ENCODE data around the gene DHFR2. TPM values are rescaled to one million over a fixed set of nuclear protein-coding genes. Genes with fewer than 3 reads are reported as not detected.

DHFR2 gene
- total RNA-seq, 1 experiment from 2014 or later = 3.4 TPM

DNA sequence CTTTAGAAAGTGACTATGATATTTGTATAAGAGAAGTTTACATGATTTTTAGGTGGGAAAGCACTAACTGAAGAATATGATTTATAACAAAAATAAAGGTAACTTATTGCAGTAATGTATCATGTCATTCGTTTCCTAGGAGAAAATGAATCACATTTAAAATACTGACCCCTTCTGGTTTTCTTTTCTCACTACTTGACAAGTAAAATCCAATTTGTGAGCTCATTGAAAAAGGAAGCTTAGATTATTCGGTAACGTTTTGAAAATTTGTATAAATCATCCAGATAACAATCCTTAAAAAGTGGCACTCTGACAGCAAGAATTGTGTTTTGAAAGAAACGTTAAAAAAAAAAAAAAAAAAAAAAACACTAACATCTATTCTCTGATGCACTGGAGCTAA is 39.1 kb upstream of the DHFR2 start:
- Mint-ChIP-seq H3K36me3 (ENCODE audit: insufficient read depth, unreplicated experiment) (peaks cover 29% of the 10 kb centered on the region), H3K9me3 (ENCODE audit: unreplicated experiment) (no peaks in the 10 kb centered on the region), H3K27me3 (ENCODE audit: insufficient read depth, unreplicated experiment) (no peaks in the 10 kb centered on the region), H3K4me1 (ENCODE audit: insufficient read depth, unreplicated experiment) (no peaks in the 10 kb centered on the region), H3K4me3 (ENCODE audit: unreplicated experiment) (no peak overlapping the region), H3K27ac (ENCODE audit: low read depth, unreplicated experiment) (no peak overlapping the region)
- BruUV-seq (replicated peaks) = no TSS peak
- ChIA-PET CTCF (interaction anchor here (0.6 to 0.9 kb wide), 4 partner anchors 10 to 217 kb away, joined by 3 to 4 read pairs (median 4); no protein-coding TSS in a partner anchor), POLR2A (no interaction called here)
- DNase-seq (ENCODE audit: unreplicated experiment) = peak; percentile 18
- TF ChIP-seq, protein P1, sequence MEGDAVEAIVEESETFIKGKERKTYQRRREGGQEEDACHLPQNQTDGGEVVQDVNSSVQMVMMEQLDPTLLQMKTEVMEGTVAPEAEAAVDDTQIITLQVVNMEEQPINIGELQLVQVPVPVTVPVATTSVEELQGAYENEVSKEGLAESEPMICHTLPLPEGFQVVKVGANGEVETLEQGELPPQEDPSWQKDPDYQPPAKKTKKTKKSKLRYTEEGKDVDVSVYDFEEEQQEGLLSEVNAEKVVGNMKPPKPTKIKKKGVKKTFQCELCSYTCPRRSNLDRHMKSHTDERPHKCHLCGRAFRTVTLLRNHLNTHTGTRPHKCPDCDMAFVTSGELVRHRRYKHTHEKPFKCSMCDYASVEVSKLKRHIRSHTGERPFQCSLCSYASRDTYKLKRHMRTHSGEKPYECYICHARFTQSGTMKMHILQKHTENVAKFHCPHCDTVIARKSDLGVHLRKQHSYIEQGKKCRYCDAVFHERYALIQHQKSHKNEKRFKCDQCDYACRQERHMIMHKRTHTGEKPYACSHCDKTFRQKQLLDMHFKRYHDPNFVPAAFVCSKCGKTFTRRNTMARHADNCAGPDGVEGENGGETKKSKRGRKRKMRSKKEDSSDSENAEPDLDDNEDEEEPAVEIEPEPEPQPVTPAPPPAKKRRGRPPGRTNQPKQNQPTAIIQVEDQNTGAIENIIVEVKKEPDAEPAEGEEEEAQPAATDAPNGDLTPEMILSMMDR (IDR thresholded peaks at IDR 0.05; ENCODE audit: unreplicated experiment) = no peak
- intact Hi-C loops (cut with micrococcal nuclease) = no loop called here

DNA sequence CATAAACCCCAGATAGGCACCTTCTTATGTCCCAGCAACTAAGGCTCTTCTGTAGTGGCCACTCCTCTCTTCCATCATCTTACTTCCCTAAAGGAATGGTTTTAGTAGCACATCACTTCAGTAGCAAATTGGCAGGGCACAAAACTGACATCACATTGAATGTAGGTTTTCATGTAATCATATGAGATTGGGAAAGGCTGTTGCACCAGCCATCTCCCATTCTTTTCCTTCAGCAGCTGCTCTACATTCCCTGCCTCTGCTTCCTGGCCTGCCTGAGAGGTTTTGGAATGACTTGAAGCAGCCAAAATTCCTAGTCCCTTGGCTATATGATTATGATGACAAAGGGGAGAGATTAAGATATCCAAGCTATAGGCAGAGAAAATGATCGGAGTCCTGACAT is 36.6 kb upstream of the DHFR2 start:
- intact Hi-C loops (cut with micrococcal nuclease) = no loop called here
- no peak overlapping the region for H3K4me3 Mint-ChIP-seq (ENCODE audit: unreplicated experiment)
- TF ChIP-seq, protein P1 (IDR thresholded peaks at IDR 0.05; ENCODE audit: unreplicated experiment) = no peak
- H3K27ac Mint-ChIP-seq (ENCODE audit: low read depth, unreplicated experiment) = no peak overlapping the region
- no peaks in the 10 kb centered on the region for H3K9me3 Mint-ChIP-seq (ENCODE audit: unreplicated experiment)
- ChIA-PET CTCF (interaction anchor here (1.6 kb wide), 1 partner anchor 10 kb away, joined by 3 read pairs; no protein-coding TSS in a partner anchor), POLR2A (no interaction called here)
- H3K27me3 Mint-ChIP-seq (ENCODE audit: insufficient read depth, unreplicated experiment) = no peaks in the 10 kb centered on the region
- no TSS peak for BruUV-seq (replicated peaks)
- H3K4me1 Mint-ChIP-seq (ENCODE audit: insufficient read depth, unreplicated experiment) = no peaks in the 10 kb centered on the region
- peaks cover 45% of the 10 kb centered on the region for H3K36me3 Mint-ChIP-seq (ENCODE audit: insufficient read depth, unreplicated experiment)
- no peak for DNase-seq (ENCODE audit: unreplicated experiment)

DNA sequence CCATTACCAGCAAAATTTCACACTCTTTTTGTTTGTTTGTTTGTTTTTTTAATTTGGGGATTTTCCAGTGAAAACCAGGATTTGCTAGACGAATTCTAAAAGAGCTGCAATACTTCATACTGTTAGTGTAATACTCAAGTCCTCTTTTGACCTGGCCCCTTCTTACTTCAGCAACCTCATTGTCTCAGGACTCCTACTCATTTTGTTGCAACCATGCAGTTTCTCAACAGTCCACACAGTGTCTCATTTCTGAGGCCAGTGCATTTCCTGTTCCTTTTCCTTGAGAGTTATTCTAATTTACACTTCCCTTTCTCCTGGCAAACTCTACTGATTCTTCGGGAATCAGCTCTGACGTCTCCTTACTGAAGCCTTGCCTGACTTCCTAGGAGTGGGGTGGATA is 35.7 kb upstream of the DHFR2 start:
- CTCF ChIA-PET = interaction anchor here (1.6 kb wide), 1 partner anchor 9 kb away, joined by 3 read pairs; no protein-coding TSS in a partner anchor
- DNase-seq (ENCODE audit: unreplicated experiment) = peak; percentile 22
- POLR2A ChIA-PET = interaction anchor here (0.6 kb wide), 1 partner anchor 153 kb away, joined by 3 read pairs; no protein-coding TSS in a partner anchor
- Mint-ChIP-seq H3K27me3 (ENCODE audit: insufficient read depth, unreplicated experiment) (no peaks in the 10 kb centered on the region), H3K27ac (ENCODE audit: low read depth, unreplicated experiment) (peak overlapping the region; percentile 0), H3K9me3 (ENCODE audit: unreplicated experiment) (no peaks in the 10 kb centered on the region), H3K36me3 (ENCODE audit: insufficient read depth, unreplicated experiment) (peaks cover 46% of the 10 kb centered on the region), H3K4me3 (ENCODE audit: unreplicated experiment) (no peak overlapping the region), H3K4me1 (ENCODE audit: insufficient read depth, unreplicated experiment) (no peaks in the 10 kb centered on the region)
- no TSS peak for BruUV-seq (replicated peaks)
- intact Hi-C loops (cut with micrococcal nuclease) = no loop called here
- TF ChIP-seq, protein P1 (IDR thresholded peaks at IDR 0.05; ENCODE audit: unreplicated experiment) = no peak

DNA sequence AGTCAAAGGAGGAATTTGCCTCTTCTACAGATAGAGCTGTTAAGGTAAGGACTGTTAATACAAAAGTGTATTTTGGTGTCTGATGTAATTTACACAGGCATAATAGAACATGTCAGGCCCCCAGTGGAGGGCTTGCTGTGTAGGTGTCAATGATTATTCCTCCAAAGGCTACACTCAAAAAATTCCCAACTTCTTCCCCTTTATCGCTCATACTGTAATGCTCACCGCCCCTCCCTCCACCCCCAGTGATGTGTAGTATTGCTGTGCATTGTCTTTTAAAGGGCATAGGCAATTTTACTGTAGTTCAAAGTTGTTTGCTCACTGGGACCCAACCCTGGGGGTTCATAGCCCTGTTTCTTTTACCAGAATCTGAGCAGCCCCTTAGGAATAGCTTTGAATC is 32.4 kb upstream of the DHFR2 start:
- no peaks in the 10 kb centered on the region for H3K4me1 Mint-ChIP-seq (ENCODE audit: insufficient read depth, unreplicated experiment)
- POLR2A ChIA-PET = no interaction called here

More for the DNA sequence above, 32.4 kb upstream of the DHFR2 start:
- no peak overlapping the region for H3K27ac Mint-ChIP-seq (ENCODE audit: low read depth, unreplicated experiment)
- no TSS peak for BruUV-seq (replicated peaks)
- peaks cover 50% of the 10 kb centered on the region for H3K36me3 Mint-ChIP-seq (ENCODE audit: insufficient read depth, unreplicated experiment)
- DNase-seq (ENCODE audit: unreplicated experiment) = no peak
- H3K4me3 Mint-ChIP-seq (ENCODE audit: unreplicated experiment) = no peak overlapping the region
- TF ChIP-seq, protein P1 (IDR thresholded peaks at IDR 0.05; ENCODE audit: unreplicated experiment) = no peak
- intact Hi-C loops (cut with micrococcal nuclease) = no loop called here
- H3K9me3 Mint-ChIP-seq (ENCODE audit: unreplicated experiment) = no peaks in the 10 kb centered on the region
- CTCF ChIA-PET = interaction anchor here (0.6 to 1.6 kb wide), 5 partner anchors 9 to 149 kb away, joined by 3 to 4 read pairs (median 4); no protein-coding TSS in a partner anchor
- H3K27me3 Mint-ChIP-seq (ENCODE audit: insufficient read depth, unreplicated experiment) = no peaks in the 10 kb centered on the region

Measured in MCF 10A (cell line).